Ovary (tissue), 9 donors: ENCODE results near the gene PTPN7. TPM values are rescaled to one million over a fixed set of nuclear protein-coding genes. Genes with fewer than 3 reads are reported as not detected.

Experiments
- DNase-seq, 5 donors: peaks; one replicate each; pipeline ENCODE4 v3.0.0-alpha.2; 2019 to 2020
- H3K27ac ChIP-seq, 2 donors: fragments of 200-600 bp; one replicate each; pipeline versions ENCODE4 v1.5.1 to v1.8.0; 2019 to 2022
- H3K27me3 ChIP-seq: fragments of 200-600 bp; one replicate; pipeline ENCODE4 v1.8.0; 2022
- H3K36me3 ChIP-seq: fragments of 200-600 bp; sonication (generic); one replicate; pipeline ENCODE4 v1.5.1; 2019
- H3K4me1 ChIP-seq: one replicate; pipeline ENCODE4 v1.8.1; 2013; ENCODE audit warnings: mild to moderate bottlenecking, moderate library complexity; ENCODE audit not compliant: insufficient read depth
- H3K4me3 ChIP-seq: fragments of 200-600 bp; sonication (generic); one replicate; pipeline ENCODE4 v1.5.1; 2017
- H3K9me3 ChIP-seq, 2 donors: fragments of 200-600 bp in 1 of 2; sonication (generic) in 1 of 2; one replicate each; pipeline versions ENCODE4 v1.5.1 to v1.8.1; 2013 to 2019; ENCODE audit warnings: mild to moderate bottlenecking in 1 of 2, moderate library complexity in 1 of 2
- CTCF ChIP-seq, 3 donors: fragments of 450-650 bp in 2 of 3; fragments of 200-600 bp in 1 of 3; IDR thresholded peaks; one replicate each; pipeline versions ENCODE4 v1.5.1 to v1.8.0; 2016 to 2022; ENCODE audit warnings: antibody characterized with exemption in 3 of 3, mild to moderate bottlenecking in 1 of 3
- EP300 ChIP-seq: sonication (generic); formaldehyde crosslinking; IDR thresholded peaks from one replicate; pipeline ENCODE4 v1.6.1; 2017; ENCODE audit warnings: antibody characterized with exemption
- POLR2A ChIP-seq: fragments of 450-650 bp; IDR thresholded peaks from one replicate; pipeline ENCODE4 v1.6.1; 2017; ENCODE audit warnings: antibody characterized with exemption, mild to moderate bottlenecking, moderate library complexity
- WGBS, 3 donors: extraction: QIAGEN DNeasy Blood & Tissue Kit in 1 of 3; methylation state at CpG; one replicate each; pipeline versions ENCODE4 v1.1.5 to v1.1.7; 2013 to 2017; 5-methylcytosine and 5-hydroxymethylcytosine counted together
- intact Hi-C, 4 donors: fragments of 100-400 bp; cut with DNase I; formaldehyde crosslinking; loops; one replicate each; pipeline versions ENCODE4 v1.11.0 to v1.15.1; 2022 to 2023
- polyA plus RNA-seq, 2 donors: library from polyadenylated mRNA; stranded (reverse); fragments of 200-250 nt in 1 of 2; fragments of 350-450 nt in 1 of 2; fragmentation: Illumina TruSeq in 1 of 2; extraction: RNeasy Lipid Tissue Mini Kit (QIAGEN cat#74804) in 1 of 2; gene quantifications; one replicate each; pipeline ENCODE4 v1.2.3, GENCODE V29; 2013 to 2014
- total RNA-seq, 7 donors: library from RNA; depleted of rRNA in 2 of 7; stranded (reverse); fragments of >200 nt in 2 of 7; fragmentation: NEBNext Ultra II Directional in 3 of 7; extraction: Animal tissue kit (Norgen Biotek cat#: 25700) in 3 of 7; gene quantifications; one replicate each; pipeline versions ENCODE4 v1.1.0 to v1.2.4, GENCODE V29; 2016 to 2023
- donor health status: DM: no; HTN: no; CAD: no; lungs with moderate emphysema.
- donor health status: DM: no; HTN: no; CAD: no.
- donor health status: Bipolar disorder and iron deficiency.
- donor health status: DM: yes; HTN: yes; CAD: no.
- donor health status: DM: no; HTN: no; CAD: no.
- donor health status: DM: yes; HTN: yes; CAD: no.

The PTPN7 gene
- total and polyA plus RNA-seq, 9 donors: 0.58 to 15.4 (median 1.7) TPM

- WGBS, 3 donors: 83 to 92% (median 88%) methylated on average over 2 of the region's 2 CpGs
- H3K9me3 ChIP-seq: no peaks in the 10 kb centered on the region
- no peak overlapping the region for H3K4me3 ChIP-seq
- no peaks in the 10 kb centered on the region for H3K36me3 ChIP-seq
- H3K27ac ChIP-seq: no peak overlapping the region
- H3K4me1 ChIP-seq: no peaks in the 10 kb centered on the region
- TF ChIP-seq POLR2A (no peak), EP300 (no peak), CTCF (IDR thresholded peaks at IDR 0.05) (no peak)
- no peaks in the 10 kb centered on the region for H3K27me3 ChIP-seq
- intact Hi-C loops: no loop called here
- no peak for DNase-seq
Observed at GRCh38 chr1:202151045-202151444, 9.4 kb downstream of the PTPN7 start.

- TF ChIP-seq CTCF (IDR thresholded peaks at IDR 0.05): no peak
- no peak for TF ChIP-seq POLR2A
- no peak for TF ChIP-seq EP300
- no peaks in the 10 kb centered on the region for H3K36me3 ChIP-seq
Observed at GRCh38 chr1:202150602-202151001, 9.8 kb downstream of the PTPN7 start.

GRCh38 chr1:202150187-202150586 lies 10.2 kb downstream of the PTPN7 start:
- Histone ChIP-seq H3K27ac (no peak overlapping the region), H3K27me3 (no peaks in the 10 kb centered on the region), H3K9me3 (no peaks in the 10 kb centered on the region), H3K4me1 (no peaks in the 10 kb centered on the region), H3K4me3 (no peak overlapping the region), H3K36me3 (no peaks in the 10 kb centered on the region)
- WGBS, 3 donors: 89 to 92% (median 90%) methylated on average over 9 of the region's 9 CpGs
- no peak for TF ChIP-seq CTCF (IDR thresholded peaks at IDR 0.05)
- TF ChIP-seq POLR2A: no peak
- no peak for TF ChIP-seq EP300
- no peak for DNase-seq
- intact Hi-C loops: no loop called here

More at GRCh38 chr1:202150602-202151001, 9.8 kb downstream of the PTPN7 start:
- intact Hi-C loops: no loop called here
- WGBS, 3 donors: 85 to 89% (median 85%) methylated on average over 8 of the region's 8 CpGs
- Histone ChIP-seq H3K4me3 (no peak overlapping the region), H3K4me1 (no peaks in the 10 kb centered on the region), H3K27ac (no peak overlapping the region), H3K9me3 (no peaks in the 10 kb centered on the region), H3K27me3 (no peaks in the 10 kb centered on the region)
- no peak for DNase-seq

GRCh38 chr1:202149566-202149965 lies 10.8 kb downstream of the PTPN7 start:
- Histone ChIP-seq H3K27me3 (no peaks in the 10 kb centered on the region), H3K36me3 (no peaks in the 10 kb centered on the region), H3K4me3 (no peak overlapping the region), H3K4me1 (no peaks in the 10 kb centered on the region), H3K9me3 (no peaks in the 10 kb centered on the region), H3K27ac (no peak overlapping the region)
- intact Hi-C loops: no loop called here
- TF ChIP-seq CTCF (IDR thresholded peaks at IDR 0.05): no peak
- no peak for TF ChIP-seq EP300
- TF ChIP-seq POLR2A: no peak
- no peak for DNase-seq
- WGBS, 3 donors: 48 to 64% (median 62%) methylated on average over 4 of the region's 4 CpGs
